SH-SY5Y (cell line): ENCODE measurements around the gene PRKRIP1.

Experiments used
- GATA2 ChIP-seq: IDR thresholded peaks from 2 replicates; pipeline ENCODE4 v1.6.1; 2011; ENCODE audit warnings: mild to moderate bottlenecking, low read depth, low read length
- GATA3 ChIP-seq: IDR thresholded peaks from 2 replicates; pipeline ENCODE4 v1.6.1; 2011; ENCODE audit warnings: low read depth, mild to moderate bottlenecking, low read length, moderate library complexity

- TF ChIP-seq GATA2 (no peak), GATA3 (no peak)
Observed at GRCh38 chr7:102424787-102425218, 28.6 kb downstream of the PRKRIP1 start.
